Transverse colon (tissue), 4 donors: Measurements from ENCODE around the gene STIM1. TPM values are rescaled to one million over a fixed set of nuclear protein-coding genes. Genes with fewer than 3 reads are reported as not detected.
"Not testable (repeated sequence)": the region's sequence is repeated elsewhere in the genome, so short reads cannot be mapped to it uniquely, and the experiment has no call there.

Experiments used
- DNase-seq: peaks from one replicate; pipeline ENCODE4 v3.0.0-alpha.2; 2019
- H3K27ac ChIP-seq, 4 donors: fragments of 200-600 bp; sonication (generic); 2 replicates each; pipeline ENCODE4 v1.5.1; 2016 to 2018; ENCODE audit warnings: inconsistent platforms in 4 of 4
- H3K27me3 ChIP-seq: fragments of 200-600 bp; sonication (generic); 2 replicates; pipeline ENCODE4 v1.5.1; 2017; ENCODE audit warnings: inconsistent platforms
- H3K36me3 ChIP-seq, 4 donors: fragments of 200-600 bp; sonication (generic); 2 replicates each; pipeline ENCODE4 v1.5.1; 2017 to 2019; ENCODE audit warnings: inconsistent platforms in 4 of 4
- H3K4me1 ChIP-seq, 4 donors: fragments of 200-600 bp; sonication (generic); 2 replicates each; pipeline ENCODE4 v1.5.1; 2017 to 2020; ENCODE audit warnings: inconsistent platforms in 4 of 4
- H3K4me3 ChIP-seq, 4 donors: fragments of 200-600 bp; sonication (generic); 1 replicate in 1 of 4; 2 replicates in 3 of 4; pipeline versions ENCODE4 v1.5.1 to v1.6.1; 2017 to 2019; ENCODE audit warnings: inconsistent platforms in 4 of 4
- H3K9me3 ChIP-seq, 2 donors: fragments of 200-600 bp; sonication (generic); 2 replicates each; pipeline ENCODE4 v1.5.1; 2017 to 2019; ENCODE audit warnings: inconsistent platforms in 2 of 2
- EP300 ChIP-seq: sonication (generic); formaldehyde crosslinking; IDR thresholded peaks from one replicate; pipeline ENCODE4 v1.6.1; 2017; ENCODE audit warnings: antibody characterized with exemption, low read depth
- POLR2A ChIP-seq: fragments of 450-650 bp; IDR thresholded peaks from one replicate; pipeline ENCODE4 v1.6.1; 2016; ENCODE audit warnings: antibody characterized with exemption, mild to moderate bottlenecking, moderate library complexity
- POLR2AphosphoS5 ChIP-seq, 3 donors: sonication (generic); formaldehyde crosslinking; IDR thresholded peaks; one replicate each; pipeline ENCODE4 v1.6.1; 2016; ENCODE audit warnings: antibody characterized with exemption in 3 of 3
- WGBS, 2 donors: methylation state at CpG; one replicate each; pipeline ENCODE4 v1.1.5; 2018; ENCODE audit warnings: low coverage in 1 of 2; 5-methylcytosine and 5-hydroxymethylcytosine counted together
- in situ Hi-C, 4 donors: fragments of 200-750 bp; cut with MboI; loops; one replicate each; pipeline versions ENCODE4 v1.15.0 to v1.15.1; 2017; ENCODE audit warnings: low sequenced_read_pairs in 3 of 4, low pct_ligation_motif_present in 1 of 4, low pct_unique_long_range_greater_than_20kb in 1 of 4
- intact Hi-C: fragments of 100-400 bp; cut with DNase I; formaldehyde crosslinking; loops from one replicate; pipeline ENCODE4 v1.15.1; 2023; ENCODE audit warnings: low total_unique reads
- total RNA-seq, 4 donors: library from RNA; depleted of rRNA; stranded (reverse); fragments of >200 nt; gene quantifications; one replicate each; pipeline ENCODE4 v1.1.0, GENCODE V29; 2016
- TF ChIP-seq, protein P1 (sequence below), 5 experiments: fragments of 200-600 bp in 3 of 5; fragments of 450-650 bp in 2 of 5; sonication (generic) in 3 of 5; IDR thresholded peaks; 1 replicate in 2 of 5; 2 replicates in 3 of 5; pipeline ENCODE4 v1.5.1; 2016 to 2017; ENCODE audit warnings: antibody characterized with exemption in 5 of 5, inconsistent platforms in 3 of 5, mild to moderate bottlenecking in 2 of 5, moderate library complexity in 1 of 5

The STIM1 gene
- total RNA-seq, 4 donors from 2014 or later: 41.2 to 79.3 (median 48.0) TPM

DNA sequence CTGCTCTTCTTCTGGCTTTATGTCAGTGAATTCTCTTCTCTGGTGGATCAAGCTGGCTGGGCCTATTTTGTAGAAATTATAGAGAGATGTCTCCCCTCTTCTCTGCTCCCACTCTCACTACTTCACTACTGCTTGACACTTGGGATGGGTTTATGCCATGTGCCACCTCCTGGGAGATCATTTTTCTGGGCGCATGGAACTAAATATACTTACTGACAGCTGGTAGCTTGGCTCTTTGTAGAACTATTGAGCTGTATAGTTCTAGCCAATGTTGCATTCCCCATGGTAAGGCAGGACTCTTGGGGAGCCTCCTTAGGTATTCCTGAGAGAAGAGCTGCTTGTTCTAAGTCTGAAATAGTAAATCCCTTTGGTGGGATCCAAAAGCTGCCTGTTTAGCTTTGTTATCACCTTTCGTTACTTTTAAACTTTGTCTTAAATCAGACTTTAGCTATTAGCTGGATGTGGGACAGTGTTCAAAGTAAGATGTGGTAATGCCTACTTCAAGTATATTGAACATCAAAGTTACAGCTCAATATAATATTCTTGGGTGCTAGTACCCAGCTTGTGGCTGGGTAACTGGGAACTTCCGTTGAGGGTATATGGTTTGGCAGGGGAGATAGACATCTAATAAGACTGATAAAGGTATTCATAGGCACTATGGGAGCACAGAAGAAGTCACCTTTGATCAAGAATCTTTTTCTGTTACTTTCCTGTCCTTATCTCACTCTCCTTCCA is 151.6 kb downstream of the STIM1 start:
- no peak for DNase-seq
- no peak overlapping the region for H3K4me3 ChIP-seq
- H3K27ac ChIP-seq: no peak overlapping the region
- intact Hi-C loops (no loop called here), in situ Hi-C loops (no loop called here)
- no peaks in the 10 kb centered on the region for H3K36me3 ChIP-seq
- no peaks in the 10 kb centered on the region for H3K9me3 ChIP-seq
- no peak for TF ChIP-seq POLR2AphosphoS5 (IDR thresholded peaks at IDR 0.05)
- no peak for TF ChIP-seq EP300
- TF ChIP-seq, protein P1, sequence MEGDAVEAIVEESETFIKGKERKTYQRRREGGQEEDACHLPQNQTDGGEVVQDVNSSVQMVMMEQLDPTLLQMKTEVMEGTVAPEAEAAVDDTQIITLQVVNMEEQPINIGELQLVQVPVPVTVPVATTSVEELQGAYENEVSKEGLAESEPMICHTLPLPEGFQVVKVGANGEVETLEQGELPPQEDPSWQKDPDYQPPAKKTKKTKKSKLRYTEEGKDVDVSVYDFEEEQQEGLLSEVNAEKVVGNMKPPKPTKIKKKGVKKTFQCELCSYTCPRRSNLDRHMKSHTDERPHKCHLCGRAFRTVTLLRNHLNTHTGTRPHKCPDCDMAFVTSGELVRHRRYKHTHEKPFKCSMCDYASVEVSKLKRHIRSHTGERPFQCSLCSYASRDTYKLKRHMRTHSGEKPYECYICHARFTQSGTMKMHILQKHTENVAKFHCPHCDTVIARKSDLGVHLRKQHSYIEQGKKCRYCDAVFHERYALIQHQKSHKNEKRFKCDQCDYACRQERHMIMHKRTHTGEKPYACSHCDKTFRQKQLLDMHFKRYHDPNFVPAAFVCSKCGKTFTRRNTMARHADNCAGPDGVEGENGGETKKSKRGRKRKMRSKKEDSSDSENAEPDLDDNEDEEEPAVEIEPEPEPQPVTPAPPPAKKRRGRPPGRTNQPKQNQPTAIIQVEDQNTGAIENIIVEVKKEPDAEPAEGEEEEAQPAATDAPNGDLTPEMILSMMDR (IDR thresholded peaks at IDR 0.05): no peak
- no peak for TF ChIP-seq POLR2A
- no peaks in the 10 kb centered on the region for H3K27me3 ChIP-seq
- no peaks in the 10 kb centered on the region for H3K4me1 ChIP-seq
- 95 to 100% methylated on average over 1 to 3 of the region's 3 CpGs for WGBS, 2 donors

DNA sequence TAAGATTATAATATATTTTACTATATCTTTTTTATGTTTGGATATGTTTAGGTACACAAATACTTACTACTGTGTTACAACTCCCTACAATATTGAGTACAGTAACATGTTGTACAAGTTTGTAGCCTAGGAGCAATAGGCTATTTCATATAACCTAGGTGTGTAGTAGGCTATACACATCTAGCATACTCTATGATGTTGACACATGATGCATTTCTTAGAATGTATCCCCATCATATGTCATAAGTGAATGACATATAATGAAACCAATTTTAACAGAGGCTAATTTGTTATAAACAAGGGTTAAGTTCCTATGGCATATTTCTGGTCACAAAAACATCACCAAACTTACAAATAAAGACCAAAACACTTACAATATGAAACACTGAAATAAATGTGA is 152.7 kb downstream of the STIM1 start:
- H3K27me3 ChIP-seq: no peaks in the 10 kb centered on the region
- TF ChIP-seq POLR2AphosphoS5 (IDR thresholded peaks at IDR 0.05): no peak
- TF ChIP-seq EP300: no peak
- TF ChIP-seq, protein P1 (IDR thresholded peaks at IDR 0.05): no peak
- TF ChIP-seq POLR2A: no peak
- no peak overlapping the region for H3K4me3 ChIP-seq
- H3K36me3 ChIP-seq: no peaks in the 10 kb centered on the region
- intact Hi-C loops: no loop called here
- H3K9me3 ChIP-seq: no peaks in the 10 kb centered on the region
- no peak for DNase-seq
- H3K4me1 ChIP-seq: no peaks in the 10 kb centered on the region
- no peak overlapping the region for H3K27ac ChIP-seq
- in situ Hi-C loops: no loop called here

DNA sequence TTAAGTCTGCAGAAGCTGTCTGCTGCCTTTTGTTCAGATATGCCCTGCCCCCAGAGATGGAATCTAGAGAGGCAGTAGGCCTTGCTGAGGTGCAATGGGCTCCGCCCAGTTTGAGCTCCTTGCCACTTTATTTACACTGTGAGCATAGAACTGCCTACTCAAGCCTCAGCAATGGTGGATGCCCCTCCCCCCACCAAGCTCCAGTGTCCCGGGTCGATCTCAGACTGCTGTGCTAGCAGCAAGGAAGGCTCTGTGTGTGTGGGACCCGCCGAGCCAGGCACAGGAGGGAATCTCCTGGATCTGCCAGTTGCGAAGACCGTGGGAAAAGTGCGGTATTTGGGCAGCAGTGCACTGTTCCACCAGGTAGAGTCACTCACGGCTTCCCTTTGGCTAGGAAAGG is 161.1 kb downstream of the STIM1 start:
- H3K27ac ChIP-seq, H3K36me3 ChIP-seq, H3K4me1 ChIP-seq, in situ Hi-C loops, DNase-seq, intact Hi-C loops, H3K27me3 ChIP-seq, H3K9me3 ChIP-seq, H3K4me3 ChIP-seq: not testable (repeated sequence)
- 97% methylated on average over 6 of the region's 9 CpGs; no CpG with 5 or more reads in 1 of the 2 donors for WGBS, 2 donors

DNA sequence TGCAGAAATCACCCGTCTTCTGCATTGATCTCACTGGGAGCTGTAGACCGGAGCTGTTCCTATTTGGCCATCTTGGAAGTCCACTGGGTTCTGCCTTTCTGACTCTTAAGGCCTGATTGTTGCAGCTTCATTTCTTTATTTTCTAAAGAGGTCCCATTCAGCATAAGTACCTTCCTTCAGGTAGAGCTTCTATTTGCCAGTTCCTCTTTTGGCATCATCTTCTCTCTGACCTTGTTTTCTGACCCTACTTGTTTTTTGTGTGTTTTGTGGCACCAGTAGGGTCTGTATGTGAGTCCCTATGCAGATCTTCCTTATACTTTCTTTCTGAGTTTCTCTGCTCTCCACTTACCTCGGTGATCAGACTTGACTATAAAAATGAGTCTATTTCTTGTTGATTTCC is 161.7 kb downstream of the STIM1 start:
- H3K9me3 ChIP-seq: no peaks in the 10 kb centered on the region
- no peak for DNase-seq
- H3K27ac ChIP-seq: no peak overlapping the region
- TF ChIP-seq, protein P1 (IDR thresholded peaks at IDR 0.05): no peak
- TF ChIP-seq EP300 (no peak), POLR2A (no peak), POLR2AphosphoS5 (IDR thresholded peaks at IDR 0.05) (no peak)
- peaks cover 0 to 5% (median 0%) of the 10 kb centered on the region in 4 donors for H3K4me1 ChIP-seq
- 97 to 100% methylated on average over 1 to 3 of the region's 3 CpGs for WGBS, 2 donors
- in situ Hi-C loops: no loop called here
- no peak overlapping the region for H3K4me3 ChIP-seq
- no peaks in the 10 kb centered on the region for H3K36me3 ChIP-seq
- no peaks in the 10 kb centered on the region for H3K27me3 ChIP-seq
- intact Hi-C loops: no loop called here

DNA sequence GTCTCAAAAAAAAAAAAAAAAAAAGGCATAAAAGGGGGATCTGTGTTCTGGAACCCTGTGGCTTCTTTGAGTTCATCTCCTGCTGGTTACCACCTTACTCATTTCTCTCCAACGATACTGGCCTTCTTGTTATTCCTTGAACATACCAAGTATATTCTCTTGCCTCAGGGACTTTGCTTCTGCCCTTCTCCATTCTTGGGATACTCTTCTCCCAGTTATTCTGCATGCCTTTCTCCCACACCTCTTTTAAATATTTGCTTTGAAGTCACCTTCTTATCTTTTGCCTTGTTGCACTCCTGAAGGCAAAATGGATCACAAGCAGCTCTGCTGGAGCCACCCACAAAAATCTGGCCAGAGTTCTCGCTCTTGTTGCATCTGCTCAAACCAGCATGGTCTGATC is 163.2 kb downstream of the STIM1 start:
- TF ChIP-seq EP300 (no peak), POLR2AphosphoS5 (IDR thresholded peaks at IDR 0.05) (no peak), POLR2A (no peak)
- TF ChIP-seq, protein P1 (IDR thresholded peaks at IDR 0.05): no peak
- Histone ChIP-seq H3K36me3 (no peaks in the 10 kb centered on the region), H3K9me3 (no peaks in the 10 kb centered on the region), H3K4me3 (no peak overlapping the region), H3K27me3 (no peaks in the 10 kb centered on the region), H3K27ac (no peak overlapping the region), H3K4me1 (peaks cover 0 to 5% (median 0%) of the 10 kb centered on the region in 4 donors)
- in situ Hi-C loops: no loop called here
- WGBS, 2 donors: 94 to 100% methylated on average over 2 of the region's 2 CpGs
- DNase-seq: no peak
- intact Hi-C loops: no loop called here
